K562 (cell line): ENCODE data around the gene DPEP1. TPM values are rescaled to one million over a fixed set of nuclear protein-coding genes. Genes with fewer than 3 reads are reported as not detected.

Experiments used
- E4F1 ChIP-seq: fragments of 250-450 bp; sonication (Bioruptor Pico); IDR thresholded peaks from 2 replicates; pipeline ENCODE4 v1.5.0; 2021; ENCODE audit warnings: mild to moderate bottlenecking, borderline replicate concordance
- IRF1 ChIP-seq: sonication (generic); formaldehyde crosslinking; IDR thresholded peaks from 2 replicates; pipeline ENCODE4 v1.8.0; 2022; ENCODE audit warnings: missing genetic modification reagents, mild to moderate bottlenecking, borderline replicate concordance
- KAT2B ChIP-seq: IDR thresholded peaks from one replicate; pipeline ENCODE4 v1.6.1; 2012; ENCODE audit warnings: low read depth, mild to moderate bottlenecking, control low read depth, inconsistent platforms, low read length, moderate library complexity
- PRMT5 ChIP-seq: sonication (generic); formaldehyde crosslinking; IDR thresholded peaks from 2 replicates; pipeline ENCODE4 v1.5.0; 2020; ENCODE audit warnings: missing genetic modification reagents
- SPI1 ChIP-seq: IDR thresholded peaks from 2 replicates; pipeline ENCODE4 v1.6.1; 2011; ENCODE audit warnings: low read depth, low read length, control low read depth, borderline replicate concordance
- ZBTB40 ChIP-seq, 2 experiments: fragments of 450-650 bp in 1 of 2; sonication (generic) in 1 of 2; formaldehyde crosslinking in 1 of 2; IDR thresholded peaks; 2 replicates each; pipeline versions ENCODE4 v1.7.1 to v1.9.0; 2016 to 2022; ENCODE audit warnings: inconsistent platforms in 1 of 2, mild to moderate bottlenecking in 1 of 2, missing genetic modification reagents in 1 of 2
- ZNF431 ChIP-seq: sonication (generic); formaldehyde crosslinking; IDR thresholded peaks from 2 replicates; pipeline ENCODE4 v1.8.0; 2022; ENCODE audit warnings: mild to moderate bottlenecking, missing genetic modification reagents
- polyA plus RNA-seq, 8 experiments: library from polyadenylated mRNA; depleted of rRNA in 4 of 8; stranded (reverse) in 5 of 8; unstranded in 3 of 8; fragments of >200 nt; fragmentation: Nextera tagmentation in 2 of 8; fragmentation: Illumina TruSeq in 1 of 8; extraction: Ambion mirVana in 2 of 8; extraction: Trizol in 1 of 8; gene quantifications; 2 replicates each; pipeline versions ENCODE4 v1.2.1 to v1.2.3, GENCODE V29; 2011 to 2014; ENCODE audit warnings: inconsistent platforms in 1 of 8, missing spikeins in 1 of 8
- total RNA-seq, 7 experiments: library from RNA; depleted of rRNA in 6 of 7; stranded (reverse); fragments of >200 nt in 6 of 7; fragmentation: Illumina TruSeq in 2 of 7; extraction: Trizol in 2 of 7; gene quantifications; 2 replicates each; pipeline versions ENCODE4 v1.2.1 to v1.2.3, GENCODE V29; 2011 to 2021; ENCODE audit warnings: low replicate concordance in 1 of 7
- TF ChIP-seq, protein P1 (sequence below): sonication (generic); formaldehyde crosslinking; IDR thresholded peaks from 2 replicates; pipeline ENCODE4 v1.8.0; 2022; ENCODE audit warnings: mild to moderate bottlenecking, missing genetic modification reagents

Gene DPEP1
- total and polyA plus RNA-seq, 9 of the 15 experiments (the other 6 are each of a cell fraction or from before 2014, with no cell fraction given) = 0.14 to 0.31 (median 0.20) TPM; not detected in 6

GRCh38 chr16:89686520-89687091 lies 73.2 kb downstream of the DPEP1 start, which contains the start of gene CDK10 (continued):
- TF ChIP-seq ZBTB40 (IDR thresholded peaks at IDR 0.05) (peak; percentile 66), ZBTB40 (CRISPR knock-in tag; IDR thresholded peaks at IDR 0.05) (no peak), ZNF431 (CRISPR knock-in tag) (no peak), PRMT5 (CRISPR knock-in tag) (no peak), E4F1 (CRISPR knock-in tag) (peak; percentile 56; the same call in 1 of the 2 replicates), KAT2B (no peak), SPI1 (peak; percentile 1; the same call in 1 of the 2 replicates), IRF1 (no peak; the same call in 1 of the 2 replicates)
- TF ChIP-seq, protein P1, sequence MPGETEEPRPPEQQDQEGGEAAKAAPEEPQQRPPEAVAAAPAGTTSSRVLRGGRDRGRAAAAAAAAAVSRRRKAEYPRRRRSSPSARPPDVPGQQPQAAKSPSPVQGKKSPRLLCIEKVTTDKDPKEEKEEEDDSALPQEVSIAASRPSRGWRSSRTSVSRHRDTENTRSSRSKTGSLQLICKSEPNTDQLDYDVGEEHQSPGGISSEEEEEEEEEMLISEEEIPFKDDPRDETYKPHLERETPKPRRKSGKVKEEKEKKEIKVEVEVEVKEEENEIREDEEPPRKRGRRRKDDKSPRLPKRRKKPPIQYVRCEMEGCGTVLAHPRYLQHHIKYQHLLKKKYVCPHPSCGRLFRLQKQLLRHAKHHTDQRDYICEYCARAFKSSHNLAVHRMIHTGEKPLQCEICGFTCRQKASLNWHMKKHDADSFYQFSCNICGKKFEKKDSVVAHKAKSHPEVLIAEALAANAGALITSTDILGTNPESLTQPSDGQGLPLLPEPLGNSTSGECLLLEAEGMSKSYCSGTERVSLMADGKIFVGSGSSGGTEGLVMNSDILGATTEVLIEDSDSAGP (CRISPR knock-in tag) = no peak
